AG04450 (cell line): Measurements from ENCODE around the gene CREM. TPM values are rescaled to one million over a fixed set of nuclear protein-coding genes. Genes with fewer than 3 reads are reported as not detected.

Experiments
- CTCF ChIA-PET: fragments of 300-600, 350-600 bp; formaldehyde crosslinking; extraction: SDS; loops from one replicate; lab custom pipeline; 2022; ENCODE audit warnings: antibody characterized with exemption, inconsistent platforms; lab: Charles Lee
- POLR2A ChIA-PET: fragments of 350-600 bp; formaldehyde crosslinking; extraction: SDS; loops from one replicate; lab custom pipeline; 2021; ENCODE audit warnings: antibody characterized with exemption, inconsistent platforms; lab: Yijun Ruan, JAX
- DNase-seq: peaks from one replicate; pipeline ENCODE4 v3.0.0-alpha.2; 2011; ENCODE audit warnings: low read depth, low spot score
- H3K27ac ChIP-seq: one replicate; pipeline ENCODE4 v1.5.1; 2012; ENCODE audit warnings: low read depth, low read length, control low read depth
- H3K27me3 ChIP-seq: one replicate; pipeline ENCODE4 v1.6.0; 2012; ENCODE audit warnings: low read length; ENCODE audit not compliant: control insufficient read depth, insufficient read depth
- H3K4me3 ChIP-seq: 2 replicates; pipeline ENCODE4 v1.5.1; 2011; ENCODE audit warnings: mild to moderate bottlenecking, low read depth, low read length, control low read depth
- H3K9me3 ChIP-seq: 2 replicates; pipeline ENCODE4 v1.5.1; 2012; ENCODE audit warnings: low read length; ENCODE audit not compliant: control insufficient read depth, insufficient read depth
- CTCF ChIP-seq: IDR thresholded peaks from 2 replicates; pipeline ENCODE4 v1.5.1; 2011; ENCODE audit warnings: low read depth, low read length, control low read depth, inconsistent platforms
- polyA plus RNA-seq: library from polyadenylated mRNA; depleted of rRNA; stranded (reverse); fragments of >200 nt; gene quantifications from 2 replicates; pipeline ENCODE4 v1.2.3, GENCODE V29; 2011

Gene CREM
- polyA plus RNA-seq, 1 experiment: 48.2 TPM

- ChIA-PET POLR2A (no interaction called here), CTCF (interaction anchor here (1.0 to 2.6 kb wide), 2 partner anchors 13 to 31 kb away, joined by 3 to 7 read pairs; no protein-coding TSS in a partner anchor)
- H3K9me3 ChIP-seq: no peaks in the 10 kb centered on the region
- H3K4me3 ChIP-seq: no peak overlapping the region
- H3K27ac ChIP-seq: no peak overlapping the region
- no peak for DNase-seq
- no peak for TF ChIP-seq CTCF
- H3K27me3 ChIP-seq: no peaks in the 10 kb centered on the region
Measured at GRCh38 chr10:35226507-35226906, 99.9 kb downstream of the CREM start.

GRCh38 chr10:35228058-35228457, 101.4 kb downstream of the CREM start:
- CTCF ChIA-PET: interaction anchor here (0.6 kb wide), 2 partner anchors 62 to 210 kb away, joined by 5 to 7 read pairs; no protein-coding TSS in a partner anchor
- Histone ChIP-seq H3K27ac (no peak overlapping the region), H3K27me3 (no peaks in the 10 kb centered on the region), H3K4me3 (no peak overlapping the region), H3K9me3 (no peaks in the 10 kb centered on the region)
- TF ChIP-seq CTCF: peak; percentile 22; the same call in 1 of the 2 replicates
- POLR2A ChIA-PET: no interaction called here
- no peak for DNase-seq

- ChIA-PET CTCF (no interaction called here), POLR2A (no interaction called here)
- no peak for TF ChIP-seq CTCF
- no peaks in the 10 kb centered on the region for H3K9me3 ChIP-seq
- no peak overlapping the region for H3K27ac ChIP-seq
- no peak for DNase-seq
- no peak overlapping the region for H3K4me3 ChIP-seq
- no peaks in the 10 kb centered on the region for H3K27me3 ChIP-seq
Measured at GRCh38 chr10:35231646-35232045, 105.0 kb downstream of the CREM start.

- TF ChIP-seq CTCF: no peak
- no peaks in the 10 kb centered on the region for H3K27me3 ChIP-seq
- H3K4me3 ChIP-seq: no peak overlapping the region
- H3K9me3 ChIP-seq: no peaks in the 10 kb centered on the region
- H3K27ac ChIP-seq: no peak overlapping the region
- ChIA-PET CTCF (no interaction called here), POLR2A (no interaction called here)
- DNase-seq: no peak
Measured at GRCh38 chr10:35232527-35232926, 105.9 kb downstream of the CREM start.

DNA sequence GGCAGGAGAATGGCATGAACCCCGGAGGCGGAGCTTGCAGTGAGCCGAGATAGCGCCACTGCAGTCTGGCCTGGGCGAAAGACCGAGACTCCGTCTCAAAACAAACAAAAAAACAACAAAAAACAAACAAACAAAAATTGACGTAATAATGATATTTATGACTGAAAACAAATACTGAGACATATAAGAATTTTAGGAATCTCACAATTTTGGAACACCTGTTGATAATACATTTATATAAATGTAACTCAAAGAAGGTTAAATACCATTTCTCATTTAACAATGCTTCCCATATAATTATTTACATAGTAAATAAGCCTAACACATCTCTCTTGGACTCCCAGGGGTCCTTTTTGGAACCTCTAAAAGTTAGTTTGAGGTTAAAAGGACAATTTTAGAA, 107.4 kb downstream of the CREM start:
- Histone ChIP-seq H3K9me3 (no peaks in the 10 kb centered on the region), H3K27ac (no peak overlapping the region), H3K4me3 (no peak overlapping the region), H3K27me3 (no peaks in the 10 kb centered on the region)
- POLR2A ChIA-PET: no interaction called here
- CTCF ChIA-PET: interaction anchor here (0.9 kb wide), 1 partner anchor 329 kb away, joined by 4 read pairs; no protein-coding TSS in a partner anchor
- DNase-seq: no peak
- no peak for TF ChIP-seq CTCF
